K562 (cell line): ENCODE measurements around the gene F2. TPM values are rescaled to one million over a fixed set of nuclear protein-coding genes. Genes with fewer than 3 reads are reported as not detected.

Source experiments
- ATAC-seq: fragments of 200-7000 bp; cut with Tn5 transposase; 3 replicates; pipeline ENCODE4 v1.9.1; 2020; ENCODE audit warnings: moderate library complexity
- BruUV-seq: library from RNA; stranded (reverse); fragments of 400-500 nt; replicated peaks from 2 replicates; lab custom pipeline; 2021; lab: Mats Ljungman, UMichigan
- CTCF ChIA-PET: fragments of 300-600 bp; formaldehyde crosslinking; extraction: SDS; loops from one replicate; lab custom pipeline; 2021; ENCODE audit warnings: low intra/inter-chr PET ratio; lab: Yijun Ruan, JAX
- POLR2A ChIA-PET: fragments of 300-600, 350-650 bp; sonication (Branson Sonifier 250); formaldehyde crosslinking; extraction: SDS; loops from one replicate; lab custom pipeline; 2021; ENCODE audit warnings: antibody characterized with exemption, inconsistent platforms; lab: Yijun Ruan, JAX
- DNase-seq, 4 experiments: peaks; one replicate each; pipeline versions ENCODE4 v3.0.0 to v3.0.0-alpha.2; 2011 to 2018; ENCODE audit warnings: low spot score in 3 of 4, mixed read lengths in 3 of 4; ENCODE audit errors: extremely low read depth in 1 of 4
- FAIRE-seq: peaks from 2 replicates; lab custom pipeline; 2011; peaks lifted over from hg19 to GRCh38; lab: Jason Lieb, UNC
- H2AFZ ChIP-seq: 2 replicates; pipeline ENCODE4 v1.6.0; 2011; ENCODE audit warnings: low read depth, low read length, control low read depth, inconsistent platforms
- H3K27ac ChIP-seq: fragments of 200-600 bp; 3 replicates; pipeline ENCODE4 v1.8.0; 2011; ENCODE audit warnings: low read depth, mild to moderate bottlenecking, control low read depth, inconsistent platforms, low read length, moderate library complexity, mixed read lengths; ENCODE audit errors: extremely low read depth
- H3K27me3 ChIP-seq, 2 experiments: fragments of 300-600 bp in 1 of 2; 2 replicates in 1 of 2; 3 replicates in 1 of 2; pipeline versions ENCODE4 v1.6.0 to v1.8.0; 2011; ENCODE audit warnings: inconsistent platforms in 2 of 2, low read length in 2 of 2, mild to moderate bottlenecking in 1 of 2, mixed read lengths in 1 of 2, moderate library complexity in 1 of 2; ENCODE audit not compliant: control insufficient read depth in 2 of 2, insufficient read depth in 2 of 2
- H3K36me3 ChIP-seq: fragments of 300-600 bp; 3 replicates; pipeline ENCODE4 v1.8.0; 2011; ENCODE audit warnings: mild to moderate bottlenecking, low read length, inconsistent platforms; ENCODE audit not compliant: control insufficient read depth, insufficient read depth
- H3K4me1 ChIP-seq, 2 experiments: fragments of 200-600 bp in 1 of 2; replicated peaks in 1 of 2; 2 replicates in 1 of 2; 3 replicates in 1 of 2; pipeline versions ENCODE4 v1.5.1 to v1.8.0; 2011; ENCODE audit warnings: inconsistent platforms in 2 of 2, low read length in 2 of 2, mild to moderate bottlenecking in 1 of 2, mixed read lengths in 1 of 2, moderate library complexity in 1 of 2; ENCODE audit not compliant: control insufficient read depth in 2 of 2, insufficient read depth in 2 of 2
- H3K4me2 ChIP-seq: 2 replicates; pipeline ENCODE4 v1.6.1; 2011; ENCODE audit warnings: low read length, control low read depth, inconsistent platforms, mixed read lengths; ENCODE audit not compliant: insufficient read depth
- H3K4me3 ChIP-seq: fragments of 200-600 bp; sonication (generic), shearing (Covaris generic); 2 replicates; pipeline ENCODE4 v1.5.1; 2016; ENCODE audit warnings: control low read depth, inconsistent platforms
- H3K79me2 ChIP-seq: fragments of 200-600 bp; 3 replicates; pipeline ENCODE4 v1.8.0; 2011; ENCODE audit warnings: low read length, inconsistent platforms; ENCODE audit not compliant: control insufficient read depth, insufficient read depth
- H3K9ac ChIP-seq, 2 experiments: 2 replicates each; pipeline versions ENCODE4 v1.6.0 to v1.6.1; 2011; ENCODE audit warnings: low read depth in 2 of 2, low read length in 2 of 2, control low read depth in 1 of 2, inconsistent platforms in 1 of 2, mild to moderate bottlenecking in 1 of 2, mixed read lengths in 1 of 2; ENCODE audit not compliant: insufficient read depth in 1 of 2
- H3K9me1 ChIP-seq: one replicate; pipeline ENCODE4 v1.6.0; 2011; ENCODE audit warnings: inconsistent platforms, mild to moderate bottlenecking, low read length, moderate library complexity; ENCODE audit not compliant: control insufficient read depth, insufficient read depth
- H3K9me3 ChIP-seq: replicated peaks from 2 replicates; pipeline ENCODE4 v1.5.1; 2011; ENCODE audit warnings: low read depth, low read length, inconsistent platforms; ENCODE audit not compliant: control insufficient read depth, insufficient read depth
- H4K20me1 ChIP-seq: replicated peaks from 2 replicates; pipeline ENCODE4 v1.6.1; 2011; ENCODE audit warnings: low read length, inconsistent platforms, mixed read lengths; ENCODE audit not compliant: control insufficient read depth, insufficient read depth
- ETV5 ChIP-seq: sonication (generic); formaldehyde crosslinking; IDR thresholded peaks from 2 replicates; pipeline ENCODE4 v1.4.0; 2020; ENCODE audit warnings: low read depth, mild to moderate bottlenecking, missing genetic modification reagents
- HNRNPL ChIP-seq: fragments of 200-400 bp; formaldehyde crosslinking; IDR thresholded peaks from 2 replicates; pipeline ENCODE4 v1.6.1; 2017; ENCODE audit warnings: low read depth, mild to moderate bottlenecking, low read length
- POLR2G ChIP-seq: fragments of 200-400 bp; formaldehyde crosslinking; IDR thresholded peaks from 2 replicates; pipeline ENCODE4 v1.6.1; 2017; ENCODE audit warnings: low read depth, mild to moderate bottlenecking, antibody characterized with exemption, low read length, moderate library complexity
- ZNF707 ChIP-seq: fragments of 250-450 bp; sonication (Bioruptor Pico); conservative IDR thresholded peaks from 2 replicates; pipeline ENCODE4 v1.8.0; 2022; ENCODE audit warnings: inconsistent platforms, mild to moderate bottlenecking, moderate library complexity
- ZNF785 ChIP-seq: fragments of 250-450 bp; sonication (Bioruptor Pico); IDR thresholded peaks from 2 replicates; pipeline ENCODE4 v1.4.0; 2020; ENCODE audit warnings: mild to moderate bottlenecking
- WGBS: fragments of 100-300 bp; shearing (Covaris generic); methylation state at CpG from one replicate; pipeline ENCODE4 v1.1.6; 2016; ENCODE audit warnings: low coverage, mixed read lengths; ENCODE audit not compliant: insufficient coverage; ENCODE audit errors: missing lambda C conversion rate; 5-methylcytosine and 5-hydroxymethylcytosine counted together
- in situ Hi-C: fragments of 300-500 bp; cut with MboI; formaldehyde crosslinking; loops from 4 replicates; pipeline ENCODE4 v1.15.0; 2018; ENCODE audit warnings: inconsistent platforms, mixed read lengths
- intact Hi-C: fragments of 100-400 bp; cut with micrococcal nuclease; formaldehyde crosslinking; loops from 2 replicates; pipeline ENCODE4 v1.14.2; 2022
- polyA plus RNA-seq, 8 experiments: library from polyadenylated mRNA; depleted of rRNA in 4 of 8; stranded (reverse) in 5 of 8; unstranded in 3 of 8; fragments of >200 nt; fragmentation: Nextera tagmentation in 2 of 8; fragmentation: Illumina TruSeq in 1 of 8; extraction: Ambion mirVana in 2 of 8; extraction: Trizol in 1 of 8; gene quantifications; 2 replicates each; pipeline versions ENCODE4 v1.2.1 to v1.2.3, GENCODE V29; 2011 to 2014; ENCODE audit warnings: inconsistent platforms in 1 of 8, missing spikeins in 1 of 8
- total RNA-seq, 7 experiments: library from RNA; depleted of rRNA in 6 of 7; stranded (reverse); fragments of >200 nt in 6 of 7; fragmentation: Illumina TruSeq in 2 of 7; extraction: Trizol in 2 of 7; gene quantifications; 2 replicates each; pipeline versions ENCODE4 v1.2.1 to v1.2.3, GENCODE V29; 2011 to 2021; ENCODE audit warnings: low replicate concordance in 1 of 7
- TF ChIP-seq, protein P1 (sequence below): IDR thresholded peaks from 2 replicates; pipeline ENCODE4 v1.6.1; 2014; ENCODE audit warnings: antibody characterized with exemption

Gene F2
- total and polyA plus RNA-seq, 9 of the 15 experiments (the other 6 are each of a cell fraction or from before 2014, with no cell fraction given): 0.16 TPM; not detected in 8

DNA sequence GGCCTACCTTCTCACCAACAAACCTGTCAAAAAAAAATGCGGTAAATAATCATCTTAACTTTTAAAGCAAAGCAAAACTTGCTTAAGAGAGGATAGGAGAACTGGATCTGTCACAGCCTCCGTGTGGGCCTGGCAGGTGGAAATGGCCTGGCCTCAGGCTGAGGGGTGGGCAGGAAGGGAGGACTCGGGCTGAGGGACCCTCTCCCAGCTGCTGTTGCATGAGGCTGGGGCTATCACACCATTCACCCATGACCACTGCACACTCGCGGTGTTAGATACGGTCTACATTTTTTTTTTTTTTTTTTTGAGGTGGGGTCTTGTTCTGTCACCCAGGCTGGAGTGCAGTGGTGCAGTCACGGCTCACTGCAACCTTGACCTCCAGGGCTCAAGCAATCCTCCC, 43.1 kb upstream of the F2 start:
- H3K27ac ChIP-seq: no peak overlapping the region

DNA sequence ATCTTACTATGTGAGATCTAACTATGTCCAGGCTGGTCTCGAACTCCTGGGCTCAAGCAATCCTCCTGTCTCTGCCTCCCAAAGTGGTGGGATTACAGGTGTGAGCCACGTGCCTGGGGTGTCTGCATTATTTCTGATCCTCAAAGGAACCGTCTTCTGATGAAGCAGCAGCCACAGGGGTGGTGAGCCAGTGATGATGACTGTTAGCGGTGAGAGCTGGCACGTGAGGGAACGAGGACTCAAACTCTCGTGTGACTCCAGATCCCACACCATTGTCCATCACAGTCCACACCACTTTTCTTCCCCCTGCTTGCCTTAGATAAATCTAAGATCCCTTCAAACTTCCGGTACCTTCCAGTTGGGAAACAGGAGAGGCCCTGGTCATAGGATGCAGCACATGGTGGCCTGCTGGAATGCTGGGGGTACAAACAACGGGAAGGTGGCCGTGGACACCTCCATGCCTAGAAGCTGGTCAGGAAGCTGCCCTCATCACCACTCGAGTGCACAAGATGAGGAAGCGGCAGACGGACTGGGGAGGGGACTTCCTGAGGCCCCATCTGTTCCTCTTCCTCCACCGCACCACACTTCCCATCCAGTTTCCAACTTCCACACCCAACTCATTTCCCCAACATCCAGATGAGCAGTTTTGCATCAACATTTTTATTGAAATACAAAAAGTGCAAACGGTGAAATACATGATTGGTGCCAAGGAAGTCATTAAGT, 42.4 kb upstream of the F2 start:
- Histone ChIP-seq H3K36me3 (peaks cover 55% of the 10 kb centered on the region; the same call in 2 of the 3 replicates), H3K79me2 (no peaks in the 10 kb centered on the region), H4K20me1 (no peaks in the 10 kb centered on the region), H3K4me3 (no peak overlapping the region), H2AFZ (no peak overlapping the region), H3K9me1 (peaks cover 5% of the 10 kb centered on the region), H3K4me1 (peaks cover 0 to 4% of the 10 kb centered on the region in 2 experiments; a peak in 1 of 5 replicates), H3K27ac (no peak overlapping the region), H3K9ac (peak overlapping the region in 1 of 2 experiments; percentile 11; a peak in 1 of 4 replicates), H3K27me3 (no peaks in the 10 kb centered on the region), H3K4me2 (no peak overlapping the region), H3K9me3 (no peaks in the 10 kb centered on the region)
- ATAC-seq (no peak), FAIRE-seq (no peak), DNase-seq (no peak)
- intact Hi-C loops: no loop called here
- CTCF ChIA-PET: no interaction called here
- POLR2A ChIA-PET: interaction anchor here (1.2 to 2.0 kb wide), 3 partner anchors 10 to 58 kb away, joined by 4 to 5 read pairs (median 4); no protein-coding TSS in a partner anchor
- TF ChIP-seq ZNF785: no peak
- no peak for TF ChIP-seq ETV5 (CRISPR knock-in tag)
- TF ChIP-seq ZNF707 (CRISPR knock-in tag): no peak
- TF ChIP-seq, protein P1, sequence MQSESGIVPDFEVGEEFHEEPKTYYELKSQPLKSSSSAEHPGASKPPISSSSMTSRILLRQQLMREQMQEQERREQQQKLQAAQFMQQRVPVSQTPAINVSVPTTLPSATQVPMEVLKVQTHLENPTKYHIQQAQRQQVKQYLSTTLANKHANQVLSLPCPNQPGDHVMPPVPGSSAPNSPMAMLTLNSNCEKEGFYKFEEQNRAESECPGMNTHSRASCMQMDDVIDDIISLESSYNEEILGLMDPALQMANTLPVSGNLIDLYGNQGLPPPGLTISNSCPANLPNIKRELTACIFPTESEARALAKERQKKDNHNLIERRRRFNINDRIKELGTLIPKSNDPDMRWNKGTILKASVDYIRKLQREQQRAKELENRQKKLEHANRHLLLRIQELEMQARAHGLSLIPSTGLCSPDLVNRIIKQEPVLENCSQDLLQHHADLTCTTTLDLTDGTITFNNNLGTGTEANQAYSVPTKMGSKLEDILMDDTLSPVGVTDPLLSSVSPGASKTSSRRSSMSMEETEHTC: no peak
- WGBS: 68% methylated on average over 15 of the region's 15 CpGs
- no TSS peak for BruUV-seq
- in situ Hi-C loops: no loop called here

More for the DNA sequence above, 43.1 kb upstream of the F2 start:
- peaks cover 5% of the 10 kb centered on the region for H3K9me1 ChIP-seq
- DNase-seq (no peak), FAIRE-seq (no peak), ATAC-seq (no peak)
- intact Hi-C loops: no loop called here
- H3K79me2 ChIP-seq: no peaks in the 10 kb centered on the region
- ChIA-PET POLR2A (interaction anchor here (1.1 to 2.0 kb wide), 4 partner anchors 9 to 58 kb away, joined by 3 to 5 read pairs (median 4); no protein-coding TSS in a partner anchor), CTCF (no interaction called here)
- no TSS peak for BruUV-seq
- H3K4me3 ChIP-seq: no peak overlapping the region
- peaks cover 54% of the 10 kb centered on the region; the same call in 2 of the 3 replicates for H3K36me3 ChIP-seq
- TF ChIP-seq POLR2G (peak; percentile 52; the same call in 1 of the 2 replicates), HNRNPL (no peak)
- H3K27me3 ChIP-seq: no peaks in the 10 kb centered on the region
- H3K9ac ChIP-seq: no peak overlapping the region; a peak in 2 of 4 replicates
- no peak overlapping the region for H3K4me2 ChIP-seq
- H2AFZ ChIP-seq: no peak overlapping the region
- in situ Hi-C loops: no loop called here
- peaks cover 0 to 4% of the 10 kb centered on the region in 2 experiments; a peak in 1 of 5 replicates for H3K4me1 ChIP-seq
- 74% methylated on average over 6 of the region's 7 CpGs for WGBS
- no peaks in the 10 kb centered on the region for H4K20me1 ChIP-seq
- no peaks in the 10 kb centered on the region for H3K9me3 ChIP-seq
